K562 (cell line): ENCODE results near the gene CERS6. TPM values are rescaled to one million over a fixed set of nuclear protein-coding genes. Genes with fewer than 3 reads are reported as not detected.

Experiments
- ARID4B ChIP-seq: sonication (generic); formaldehyde crosslinking; IDR thresholded peaks from 2 replicates; pipeline ENCODE4 v1.8.0; 2022; ENCODE audit warnings: mild to moderate bottlenecking, missing genetic modification reagents
- CEBPG ChIP-seq, 3 experiments: fragments of 200-800 bp in 1 of 3; sonication (Bioruptor generic) in 1 of 3; sonication (generic) in 1 of 3; formaldehyde crosslinking in 1 of 3; IDR thresholded peaks in 2 of 3; conservative IDR thresholded peaks in 1 of 3; 2 replicates each; pipeline versions ENCODE4 v1.6.1 to v1.8.0; 2016 to 2022; ENCODE audit warnings: missing compliant biosample characterization in 2 of 3, missing genetic modification characterization in 2 of 3, mild to moderate bottlenecking in 1 of 3, missing genetic modification reagents in 1 of 3
- EP300 ChIP-seq: IDR thresholded peaks from 2 replicates; pipeline ENCODE4 v1.6.1; 2012; ENCODE audit warnings: low read length, improper control_type of control experiment
- HNRNPH1 ChIP-seq: fragments of 200-400 bp; formaldehyde crosslinking; optimal IDR thresholded peaks from 2 replicates; pipeline ENCODE3; 2017; ENCODE audit warnings: low read depth, mild to moderate bottlenecking, low read length, moderate library complexity
- JUND ChIP-seq, 2 experiments: IDR thresholded peaks; 2 replicates in 1 of 2; 3 replicates in 1 of 2; pipeline ENCODE4 v1.6.1; 2011; ENCODE audit warnings: borderline replicate concordance in 2 of 2, low read depth in 2 of 2, low read length in 2 of 2, improper control_type of control experiment in 1 of 2, missing biosample characterization in 1 of 2, missing genetic modification characterization in 1 of 2, missing genetic modification reagents in 1 of 2
- L3MBTL2 ChIP-seq: fragments of 450-650 bp; IDR thresholded peaks from 2 replicates; pipeline ENCODE4 v1.6.1; 2016; ENCODE audit warnings: mild to moderate bottlenecking, moderate library complexity
- MECOM ChIP-seq: fragments of 250-450 bp; sonication (Bioruptor Pico); IDR thresholded peaks from 2 replicates; pipeline ENCODE4 v1.8.0; 2022; ENCODE audit warnings: inconsistent platforms
- TGIF2 ChIP-seq: sonication (generic); formaldehyde crosslinking; IDR thresholded peaks from 2 replicates; pipeline ENCODE4 v1.8.1; 2022; ENCODE audit warnings: mild to moderate bottlenecking, missing genetic modification reagents, moderate library complexity
- ZBTB11 ChIP-seq, 3 experiments: fragments of 200-800 bp in 1 of 3; fragments of 250-450 bp in 1 of 3; fragments of 450-650 bp in 1 of 3; sonication (Bioruptor Pico) in 1 of 3; sonication (Bioruptor generic) in 1 of 3; formaldehyde crosslinking in 1 of 3; IDR thresholded peaks; 2 replicates each; pipeline versions ENCODE4 v1.6.1 to v1.8.0; 2016 to 2022; ENCODE audit warnings: mild to moderate bottlenecking in 2 of 3, missing genetic modification characterization in 2 of 3, missing compliant biosample characterization in 1 of 3, moderate library complexity in 1 of 3
- ZBTB34 ChIP-seq: fragments of 250-450 bp; sonication (Bioruptor Pico); IDR thresholded peaks from 2 replicates; pipeline ENCODE4 v1.8.0; 2021; ENCODE audit warnings: mild to moderate bottlenecking, moderate library complexity
- ZBTB43 ChIP-seq: sonication (generic); formaldehyde crosslinking; IDR thresholded peaks from 2 replicates; pipeline ENCODE4 v1.8.0; 2023; ENCODE audit warnings: mild to moderate bottlenecking, missing genetic modification reagents
- ZNF584 ChIP-seq: fragments of 200-800 bp; sonication (Bioruptor generic); IDR thresholded peaks from 2 replicates; pipeline ENCODE4 v1.6.1; 2016; ENCODE audit warnings: low read depth, mild to moderate bottlenecking, missing genetic modification characterization, missing compliant biosample characterization
- ZNF668 ChIP-seq: fragments of 250-450 bp; sonication (Bioruptor Pico); IDR thresholded peaks from 2 replicates; pipeline ENCODE4 v1.8.0; 2022; ENCODE audit warnings: mild to moderate bottlenecking, inconsistent platforms
- ZNF785 ChIP-seq: fragments of 250-450 bp; sonication (Bioruptor Pico); IDR thresholded peaks from 2 replicates; pipeline ENCODE4 v1.4.0; 2020; ENCODE audit warnings: mild to moderate bottlenecking
- polyA plus RNA-seq, 8 experiments: library from polyadenylated mRNA; depleted of rRNA in 4 of 8; stranded (reverse) in 5 of 8; unstranded in 3 of 8; fragments of >200 nt; fragmentation: Nextera tagmentation in 2 of 8; fragmentation: Illumina TruSeq in 1 of 8; extraction: Ambion mirVana in 2 of 8; extraction: Trizol in 1 of 8; gene quantifications; 2 replicates each; pipeline versions ENCODE4 v1.2.1 to v1.2.3, GENCODE V29; 2011 to 2014; ENCODE audit warnings: inconsistent platforms in 1 of 8, missing spikeins in 1 of 8
- total RNA-seq, 7 experiments: library from RNA; depleted of rRNA in 6 of 7; stranded (reverse); fragments of >200 nt in 6 of 7; fragmentation: Illumina TruSeq in 2 of 7; extraction: Trizol in 2 of 7; gene quantifications; 2 replicates each; pipeline versions ENCODE4 v1.2.1 to v1.2.3, GENCODE V29; 2011 to 2021; ENCODE audit warnings: low replicate concordance in 1 of 7

The CERS6 gene
- total and polyA plus RNA-seq, 9 of the 15 experiments (the other 6 are each of a cell fraction or from before 2014, with no cell fraction given), result 1.6 to 13.6 (median 11.4) TPM

- TF ChIP-seq ZBTB43 (CRISPR knock-in tag) (no peak), HNRNPH1 (no peak), CEBPG (CRISPR knock-in tag; IDR thresholded peaks at IDR 0.05) (peak; percentile 67), CEBPG (tag; conservative IDR thresholded peaks at IDR 0.05 in 1 of 2, IDR thresholded peaks at IDR 0.05 in 1 of 2) (peak in 1 of 2 experiments; percentile 87; a peak in 2 of 4 replicates), ZBTB11 (CRISPR knock-in tag; IDR thresholded peaks at IDR 0.05) (no peak), ZNF785 (CRISPR knock-in tag) (no peak), ARID4B (CRISPR knock-in tag) (no peak), JUND (IDR thresholded peaks at IDR 0.05; ENCODE audit: borderline replicate concordance, low read depth, low read length) (0 out of 2 replicates have a peak, but pooled peaks have one; percentile 14), JUND (tag; IDR thresholded peaks at IDR 0.05; ENCODE audit: borderline replicate concordance, low read depth, low read length) (no peak), TGIF2 (CRISPR knock-in tag) (no peak), L3MBTL2 (no peak), ZNF668 (CRISPR knock-in tag) (peak; percentile 62; the same call in 1 of the 2 replicates), MECOM (CRISPR knock-in tag) (peak; percentile 20; the same call in 1 of the 2 replicates), ZBTB34 (CRISPR knock-in tag) (no peak), EP300 (peak; percentile 52; the same call in 1 of the 2 replicates), ZNF584 (CRISPR knock-in tag) (0 out of 2 replicates have a peak, but pooled peaks have one; percentile 43)
These were observed 229.0 kb downstream of the CERS6 start (continued) for GRCh38 chr2:168684921-168685599.
